Hindlimb muscle (tissue), 1 donor: ENCODE results near the gene GH1. TPM values are rescaled to one million over a fixed set of nuclear protein-coding genes. Genes with fewer than 3 reads are reported as not detected.
"Not testable (repeated sequence)": the region's sequence is repeated elsewhere in the genome, so short reads cannot be mapped to it uniquely, and the experiment has no call there.

Experiments
- DNase-seq: peaks from one replicate; pipeline ENCODE4 v3.0.0-alpha.2; 2013
- polyA plus RNA-seq: library from polyadenylated mRNA; unstranded; fragments of 120-200 nt; gene quantifications from one replicate; pipeline ENCODE4 v1.2.1, GENCODE V29; 2013; ENCODE audit not compliant: insufficient read length

The GH1 gene
- polyA plus RNA-seq, 1 donor: not detected

- not testable (repeated sequence) for DNase-seq
Observed at GRCh38 chr17:63894021-63894420, 24.6 kb downstream of the GH1 start.

- DNase-seq: not testable (repeated sequence)
Observed at GRCh38 chr17:63892316-63893037, 26.2 kb downstream of the GH1 start.

- DNase-seq: not testable (repeated sequence)
Observed at GRCh38 chr17:63889026-63889848, 29.4 kb downstream of the GH1 start.

GRCh38 chr17:63885119-63885518 is 33.5 kb downstream of the GH1 start:
- DNase-seq: not testable (repeated sequence)

- not testable (repeated sequence) for DNase-seq
Observed at GRCh38 chr17:63882626-63883126, 36.0 kb downstream of the GH1 start.

- DNase-seq: peak; percentile 29
Observed at GRCh38 chr17:63881935-63882601, 36.6 kb downstream of the GH1 start, which contains the start of gene GH2. Gene GH2 (minus strand): TSS chr17:63881944. CDS start chr17:63881801, 143 bp downstream.

GRCh38 chr17:63881337-63881736 is 37.3 kb downstream of the GH1 start:
- DNase-seq: not testable (repeated sequence)

GRCh38 chr17:63880706-63881105 is 37.9 kb downstream of the GH1 start:
- DNase-seq: no peak

- not testable (repeated sequence) for DNase-seq
Observed at GRCh38 chr17:63878413-63878812, 40.2 kb downstream of the GH1 start.

- DNase-seq: not testable (repeated sequence)
Observed at GRCh38 chr17:63874693-63875092, 43.9 kb downstream of the GH1 start.

GRCh38 chr17:63874061-63874626 is 44.5 kb downstream of the GH1 start:
- not testable (repeated sequence) for DNase-seq

GRCh38 chr17:63873577-63873976 is 45.1 kb downstream of the GH1 start, which contains the start of gene CSH2:
Gene CSH2 (minus strand): TSS chr17:63873677. CDS start chr17:63873614, 63 bp downstream.
- DNase-seq: not testable (repeated sequence)

- DNase-seq: not testable (repeated sequence)
Observed at GRCh38 chr17:63871646-63872365, 46.8 kb downstream of the GH1 start.

- DNase-seq: not testable (repeated sequence)
Observed at GRCh38 chr17:63870292-63870665, 48.4 kb downstream of the GH1 start.

GRCh38 chr17:63869491-63870291 is 48.9 kb downstream of the GH1 start:
- DNase-seq: not testable (repeated sequence)

Other genes starting within 250 kb of the GH1 start
- gene LIMD2, start 218.7 kb downstream of the GH1 start, polyA plus RNA-seq: 10.4 TPM
- 32.5 TPM for gene STRADA, start 177.0 kb downstream of the GH1 start, polyA plus RNA-seq
- gene CCDC47, start 145.2 kb downstream of the GH1 start, polyA plus RNA-seq: 47.8 TPM
- gene DDX42, start 144.7 kb downstream of the GH1 start, polyA plus RNA-seq: 106 TPM
- gene PSMC5, start 91.4 kb downstream of the GH1 start, polyA plus RNA-seq: 96.2 TPM
- 35.5 TPM for gene FTSJ3, start 91.2 kb downstream of the GH1 start, polyA plus RNA-seq
- gene SMARCD2, start 76.2 kb downstream of the GH1 start, polyA plus RNA-seq: 28.6 TPM
- gene CSH2, start 45.2 kb downstream of the GH1 start, polyA plus RNA-seq: 0.61 TPM
- not detected for gene GH2, start 36.9 kb downstream of the GH1 start, polyA plus RNA-seq
- 0.50 TPM for gene CSH1, start 22.3 kb downstream of the GH1 start, polyA plus RNA-seq
- gene CSHL1, start 7.6 kb downstream of the GH1 start, polyA plus RNA-seq: not detected
- gene CD79B, start 13.5 kb upstream of the GH1 start, polyA plus RNA-seq: 4.4 TPM
- 66.3 TPM for gene SCN4A, start 54.1 kb upstream of the GH1 start, polyA plus RNA-seq
- 2.5 TPM for gene PRR29, start 79.5 kb upstream of the GH1 start, polyA plus RNA-seq
- gene ICAM2, start 101.8 kb upstream of the GH1 start, polyA plus RNA-seq: 28.6 TPM
- 5.9 TPM for gene ERN1, start 211.3 kb upstream of the GH1 start, polyA plus RNA-seq